ENCODE measurements around the gene CRISPLD2.

CRISPLD2 gene

DNA sequence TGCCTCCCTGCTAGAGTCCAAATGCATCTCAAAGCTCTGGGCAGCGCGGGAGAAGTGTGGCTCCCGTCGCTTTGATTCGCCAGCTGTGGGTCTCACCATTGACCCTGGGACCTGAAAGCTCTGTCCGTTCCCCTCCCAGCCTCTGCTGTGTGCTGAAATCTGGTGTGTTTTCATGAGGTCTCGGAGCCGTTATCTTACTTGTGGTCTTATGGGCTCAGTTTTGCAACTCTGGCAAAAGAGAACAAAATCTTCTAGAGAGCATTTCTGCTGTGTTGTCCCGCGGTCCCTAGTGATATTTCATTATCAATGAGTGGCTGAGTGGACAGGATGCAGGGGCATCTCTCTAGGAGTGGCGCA lies 13.3 kb downstream of the CRISPLD2 start:
- DNase-seq (no peak), ATAC-seq (replicated peaks) (no peak)
- H3K4me3 Mint-ChIP-seq = no peak overlapping the region
- H3K36me3 Mint-ChIP-seq = no peaks in the 10 kb centered on the region
- H3K9me3 Mint-ChIP-seq = no peaks in the 10 kb centered on the region
- H3K4me1 Mint-ChIP-seq = no peaks in the 10 kb centered on the region
- no peak overlapping the region for H3K27ac Mint-ChIP-seq
- peaks cover 5 to 8% of the 10 kb centered on the region in 2 donors for H3K27me3 Mint-ChIP-seq

DNA sequence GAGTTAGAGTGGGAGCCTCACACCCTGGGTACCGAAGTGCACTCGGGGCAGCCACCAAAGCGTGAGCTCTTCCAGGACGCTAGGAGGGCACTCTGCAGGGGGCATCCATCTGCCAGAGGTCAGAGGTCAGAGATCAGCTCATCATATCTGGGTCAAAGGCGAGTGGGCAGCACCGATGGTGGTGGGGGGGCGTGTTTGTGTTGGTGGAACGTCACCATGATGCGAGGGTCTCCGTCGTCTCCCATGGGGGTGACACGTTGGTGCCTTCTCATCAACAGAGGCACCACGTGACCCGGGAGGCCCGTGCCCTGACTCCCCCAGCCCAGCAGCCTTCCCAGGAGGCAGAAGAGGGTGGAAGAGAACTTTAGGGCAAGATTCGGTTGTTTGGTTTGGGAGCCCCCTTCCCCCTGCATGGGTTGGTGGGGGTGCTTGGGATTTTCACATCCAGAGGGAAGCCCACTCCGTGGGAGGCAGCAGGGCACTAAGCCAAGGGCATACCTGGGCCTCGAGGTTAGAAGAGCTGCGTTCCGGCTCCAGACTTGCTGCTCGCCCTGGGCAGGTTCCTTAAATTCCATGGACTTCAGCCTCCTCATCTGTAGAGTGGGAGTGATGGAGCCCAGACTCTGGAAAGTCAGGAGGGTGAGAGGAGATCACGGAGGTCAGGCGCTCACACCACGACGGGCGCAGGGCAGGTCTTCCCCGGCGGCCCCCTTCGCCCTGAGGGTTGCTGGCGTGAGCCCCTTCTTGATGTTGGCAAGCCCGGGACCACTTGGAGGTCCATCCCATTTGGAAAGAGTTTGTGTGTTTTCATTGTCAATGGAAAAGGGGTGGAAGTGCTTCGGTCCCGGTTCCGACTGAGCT lies 14.0 kb downstream of the CRISPLD2 start:
- no peak for DNase-seq
- ATAC-seq (replicated peaks) = no peak
- Mint-ChIP-seq H3K27ac (no peak overlapping the region), H3K9me3 (no peaks in the 10 kb centered on the region), H3K4me3 (no peak overlapping the region), H3K27me3 (peaks cover 8 to 9% of the 10 kb centered on the region in 2 donors), H3K4me1 (no peaks in the 10 kb centered on the region), H3K36me3 (no peaks in the 10 kb centered on the region)

DNA sequence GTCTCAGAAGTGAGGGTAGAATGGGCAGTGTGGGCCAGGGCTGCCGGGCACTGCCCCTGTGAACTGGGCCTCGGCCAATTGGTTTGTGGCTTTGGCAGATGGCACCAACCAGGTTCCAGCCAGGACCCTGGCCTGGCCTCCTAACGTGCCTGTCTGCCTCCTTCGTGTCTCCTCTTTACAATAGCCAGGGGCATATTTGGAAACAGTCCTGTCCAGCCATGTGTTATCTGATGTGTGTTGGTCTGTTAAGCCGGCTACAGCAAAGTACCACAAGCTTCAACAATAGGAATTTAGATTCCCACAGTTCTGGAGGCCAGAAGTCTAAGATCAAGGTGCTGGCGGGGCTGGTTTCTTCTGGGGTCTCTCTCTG lies 14.6 kb downstream of the CRISPLD2 start:
- Mint-ChIP-seq H3K4me3 (no peak overlapping the region), H3K27ac (no peak overlapping the region), H3K9me3 (no peaks in the 10 kb centered on the region), H3K4me1 (no peaks in the 10 kb centered on the region), H3K36me3 (no peaks in the 10 kb centered on the region), H3K27me3 (peaks cover 8 to 13% of the 10 kb centered on the region in 2 donors)
- no peak for ATAC-seq (replicated peaks)
- no peak for DNase-seq

DNA sequence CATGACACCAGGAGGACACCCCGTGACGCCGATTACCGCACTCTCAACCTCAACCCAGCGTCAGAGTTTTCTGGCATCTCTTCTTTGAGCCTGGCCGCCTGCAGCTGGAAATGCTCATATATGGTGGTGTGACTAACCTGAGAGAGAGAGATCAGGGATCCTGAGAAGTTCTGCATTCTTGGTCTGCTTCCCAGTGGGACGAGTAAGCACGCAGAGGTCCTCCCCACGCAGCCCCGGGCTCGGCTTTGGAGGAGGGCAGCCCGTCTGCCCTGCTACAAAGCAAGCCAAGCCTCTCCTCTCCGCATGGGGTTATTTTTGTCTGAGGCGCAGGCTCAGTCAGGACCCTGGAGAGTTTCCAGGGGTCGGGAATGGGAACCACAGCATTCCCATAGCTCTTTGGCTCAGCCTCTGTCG lies 16.5 kb downstream of the CRISPLD2 start:
- no peak for ATAC-seq (replicated peaks)
- H3K27me3 Mint-ChIP-seq = peaks cover 20 to 26% of the 10 kb centered on the region in 2 donors
- H3K4me1 Mint-ChIP-seq = no peaks in the 10 kb centered on the region
- DNase-seq = no peak
- H3K27ac Mint-ChIP-seq = no peak overlapping the region
- H3K9me3 Mint-ChIP-seq = no peaks in the 10 kb centered on the region
- H3K4me3 Mint-ChIP-seq = no peak overlapping the region
- no peaks in the 10 kb centered on the region for H3K36me3 Mint-ChIP-seq

DNA sequence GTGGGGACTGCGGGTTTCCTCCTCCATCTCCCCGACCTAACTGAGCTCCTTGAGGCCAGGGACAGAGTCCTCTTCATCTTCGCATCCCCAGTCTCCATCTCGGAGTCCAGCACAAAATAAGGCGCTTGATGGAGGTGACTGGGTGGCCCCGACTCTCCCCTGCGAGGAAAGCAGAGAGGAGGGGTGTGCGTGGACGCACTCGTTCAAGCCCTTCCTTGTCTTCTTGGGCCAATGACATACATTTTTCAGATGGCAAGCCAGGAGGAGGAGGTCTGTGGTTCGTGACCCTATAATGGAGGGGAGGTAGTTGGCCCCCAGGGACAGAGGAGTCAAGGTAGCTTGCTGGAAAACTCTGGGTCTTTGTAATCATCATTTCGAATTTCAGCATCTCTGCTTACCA lies 17.2 kb downstream of the CRISPLD2 start:
- H3K27me3 Mint-ChIP-seq = peaks cover 27 to 33% of the 10 kb centered on the region in 2 donors
- H3K27ac Mint-ChIP-seq = no peak overlapping the region
- H3K4me3 Mint-ChIP-seq = no peak overlapping the region
- H3K9me3 Mint-ChIP-seq = no peaks in the 10 kb centered on the region
- no peaks in the 10 kb centered on the region for H3K36me3 Mint-ChIP-seq
- ATAC-seq (replicated peaks) (no peak), DNase-seq (no peak)
- no peaks in the 10 kb centered on the region for H3K4me1 Mint-ChIP-seq

DNA sequence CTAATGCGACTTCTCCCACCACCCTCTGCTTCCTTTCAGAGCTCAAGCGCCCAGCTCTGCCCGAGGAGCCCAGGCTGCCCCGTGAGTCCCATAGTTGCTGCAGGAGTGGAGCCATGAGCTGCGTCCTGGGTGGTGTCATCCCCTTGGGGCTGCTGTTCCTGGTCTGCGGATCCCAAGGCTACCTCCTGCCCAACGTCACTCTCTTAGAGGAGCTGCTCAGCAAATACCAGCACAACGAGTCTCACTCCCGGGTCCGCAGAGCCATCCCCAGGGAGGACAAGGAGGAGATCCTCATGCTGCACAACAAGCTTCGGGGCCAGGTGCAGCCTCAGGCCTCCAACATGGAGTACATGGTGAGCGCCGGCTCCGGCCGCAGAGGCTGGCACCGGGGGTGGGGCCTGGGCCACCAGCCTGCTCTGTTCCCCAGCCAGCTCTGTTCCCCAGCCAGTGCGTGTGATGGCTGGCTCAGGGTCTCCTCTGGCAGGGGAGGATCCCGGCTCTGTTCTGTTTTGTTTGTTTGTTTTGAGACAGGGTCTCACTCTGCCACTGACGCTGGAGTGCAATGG lies 18.7 kb downstream of the CRISPLD2 start:
- Mint-ChIP-seq H3K9me3 (no peaks in the 10 kb centered on the region), H3K27ac (no peak overlapping the region), H3K27me3 (peaks cover 28 to 40% of the 10 kb centered on the region in 2 donors), H3K4me1 (no peaks in the 10 kb centered on the region), H3K36me3 (no peaks in the 10 kb centered on the region), H3K4me3 (no peak overlapping the region)
- no peak for ATAC-seq (replicated peaks)
- no peak for DNase-seq

DNA sequence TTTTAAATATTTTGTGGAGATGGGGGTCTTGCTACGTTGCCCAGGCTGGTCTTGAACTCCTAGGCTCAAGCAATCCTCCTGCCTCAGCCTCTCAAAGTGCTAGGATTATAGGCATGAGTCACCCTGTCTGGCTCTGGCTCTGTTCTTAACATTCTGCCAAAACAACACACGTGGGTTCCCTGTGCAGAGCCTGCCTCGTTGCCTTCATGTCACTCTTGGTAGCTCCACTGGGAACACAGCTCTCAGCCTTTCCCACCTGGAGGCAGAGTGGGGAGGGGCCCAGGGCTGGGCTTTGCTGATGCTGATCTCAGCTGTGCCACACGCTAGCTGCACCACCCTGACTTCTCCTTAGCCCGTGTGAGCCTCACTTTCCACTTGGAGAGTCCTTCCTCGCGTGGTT lies 19.3 kb downstream of the CRISPLD2 start:
- no peak for DNase-seq
- no peaks in the 10 kb centered on the region for H3K36me3 Mint-ChIP-seq
- no peak overlapping the region for H3K4me3 Mint-ChIP-seq
- H3K27me3 Mint-ChIP-seq = peaks cover 25 to 43% of the 10 kb centered on the region in 2 donors
- H3K27ac Mint-ChIP-seq = no peak overlapping the region
- no peak for ATAC-seq (replicated peaks)
- H3K9me3 Mint-ChIP-seq = no peaks in the 10 kb centered on the region
- no peaks in the 10 kb centered on the region for H3K4me1 Mint-ChIP-seq

DNA sequence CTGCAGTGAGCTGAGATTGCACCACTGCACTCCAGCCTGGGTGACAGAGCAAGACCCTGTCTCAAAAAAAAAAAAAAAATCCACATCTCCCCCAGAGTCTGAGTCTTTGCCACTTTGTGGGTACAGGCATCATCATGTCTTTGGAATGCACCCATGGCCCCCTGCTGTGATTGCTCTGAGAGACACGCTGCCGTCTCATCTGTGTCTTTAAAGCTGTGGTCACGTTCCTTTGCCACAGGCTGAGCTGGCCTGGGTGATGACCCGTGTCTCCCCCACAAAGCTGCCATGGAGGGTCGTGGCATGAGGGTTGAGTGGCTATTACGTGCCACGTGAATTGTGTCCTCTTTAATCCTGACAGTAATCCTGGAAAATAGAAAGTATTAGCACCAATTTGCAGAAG lies 20.2 kb downstream of the CRISPLD2 start:
- H3K4me3 Mint-ChIP-seq = no peak overlapping the region
- ATAC-seq (replicated peaks) (no peak), DNase-seq (no peak)
- H3K36me3 Mint-ChIP-seq = no peaks in the 10 kb centered on the region
- no peaks in the 10 kb centered on the region for H3K4me1 Mint-ChIP-seq
- H3K27ac Mint-ChIP-seq = no peak overlapping the region
- H3K9me3 Mint-ChIP-seq = no peaks in the 10 kb centered on the region
- peaks cover 32 to 50% of the 10 kb centered on the region in 2 donors for H3K27me3 Mint-ChIP-seq

DNA sequence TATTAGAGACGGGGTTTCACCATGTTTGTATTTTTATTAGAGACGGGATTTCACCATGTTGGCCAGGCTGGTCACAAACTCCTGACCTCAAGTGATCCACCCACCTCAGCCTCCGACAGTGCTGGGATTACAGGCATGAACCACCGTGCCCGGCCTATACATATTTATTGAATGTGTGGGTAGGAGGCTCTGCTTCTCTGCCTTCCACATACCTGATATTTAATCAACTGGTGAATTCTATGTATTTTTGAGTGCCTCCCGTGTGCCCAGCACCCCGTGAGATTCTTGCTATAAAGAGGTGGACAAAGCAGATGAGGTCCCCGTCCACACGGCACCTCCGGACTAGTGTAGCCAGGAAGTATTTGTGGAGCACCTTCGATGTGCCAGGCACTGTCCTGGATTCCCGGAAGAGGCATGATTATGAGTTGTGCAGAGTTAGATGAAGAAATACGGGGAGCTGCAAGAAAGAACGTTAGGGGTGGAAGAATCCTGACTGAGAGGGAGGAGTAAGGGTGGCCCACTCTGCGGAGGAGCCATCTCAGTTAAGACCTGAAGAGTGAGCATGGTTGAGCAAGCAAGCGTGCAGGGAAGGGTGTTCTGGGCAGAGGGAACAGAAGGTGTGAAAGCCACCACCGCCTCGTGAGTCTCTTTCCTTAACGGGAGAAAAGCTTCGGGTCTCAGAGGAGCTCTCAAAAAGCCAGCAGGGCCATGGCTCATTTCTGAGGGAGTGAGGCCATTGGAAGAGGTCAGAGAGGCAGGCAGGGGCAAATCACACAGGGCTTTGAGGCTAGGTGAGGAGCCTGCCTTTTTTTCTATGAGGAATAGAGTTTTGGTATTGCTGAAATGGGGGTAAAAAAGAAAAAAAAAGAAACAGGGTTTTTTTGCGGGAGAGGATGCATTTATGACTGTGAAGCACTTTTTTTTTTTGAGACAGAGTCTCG lies 21.2 kb downstream of the CRISPLD2 start:
- Mint-ChIP-seq H3K27me3 (peaks cover 34 to 50% of the 10 kb centered on the region in 2 donors), H3K4me3 (no peak overlapping the region), H3K4me1 (no peaks in the 10 kb centered on the region), H3K9me3 (no peaks in the 10 kb centered on the region), H3K27ac (no peak overlapping the region), H3K36me3 (no peaks in the 10 kb centered on the region)
- DNase-seq (no peak), ATAC-seq (replicated peaks) (no peak)

DNA sequence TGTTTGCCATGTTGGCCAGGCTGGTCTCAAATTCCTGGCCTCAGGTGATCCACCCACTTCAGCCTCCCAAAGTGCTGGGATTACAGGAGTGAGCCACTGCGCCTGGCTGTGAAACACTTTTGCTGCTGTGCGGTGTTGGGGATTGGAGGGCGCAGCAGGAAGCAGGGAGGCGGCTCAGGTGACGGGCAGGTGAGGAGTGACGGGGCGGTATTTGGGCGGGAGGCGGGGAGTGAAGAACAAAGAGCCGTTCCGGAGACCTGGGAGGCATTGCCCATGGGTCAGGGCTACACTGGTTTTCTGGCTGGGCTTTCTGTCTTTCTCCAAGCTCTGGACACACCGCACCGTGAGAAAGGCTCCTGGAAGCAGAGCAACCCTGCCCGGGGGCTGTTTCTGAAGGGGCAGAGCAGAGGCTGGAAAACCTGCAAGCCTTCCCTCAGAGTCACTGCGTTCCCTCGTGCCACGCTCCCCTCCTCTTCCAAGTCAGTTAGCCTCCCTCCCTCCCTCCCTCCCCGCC lies 22.1 kb downstream of the CRISPLD2 start:
- DNase-seq = no peak
- Mint-ChIP-seq H3K27me3 (peaks cover 34 to 50% of the 10 kb centered on the region in 2 donors), H3K27ac (no peak overlapping the region), H3K4me3 (no peak overlapping the region), H3K36me3 (no peaks in the 10 kb centered on the region), H3K9me3 (no peaks in the 10 kb centered on the region), H3K4me1 (no peaks in the 10 kb centered on the region)
- no peak for ATAC-seq (replicated peaks)

DNA sequence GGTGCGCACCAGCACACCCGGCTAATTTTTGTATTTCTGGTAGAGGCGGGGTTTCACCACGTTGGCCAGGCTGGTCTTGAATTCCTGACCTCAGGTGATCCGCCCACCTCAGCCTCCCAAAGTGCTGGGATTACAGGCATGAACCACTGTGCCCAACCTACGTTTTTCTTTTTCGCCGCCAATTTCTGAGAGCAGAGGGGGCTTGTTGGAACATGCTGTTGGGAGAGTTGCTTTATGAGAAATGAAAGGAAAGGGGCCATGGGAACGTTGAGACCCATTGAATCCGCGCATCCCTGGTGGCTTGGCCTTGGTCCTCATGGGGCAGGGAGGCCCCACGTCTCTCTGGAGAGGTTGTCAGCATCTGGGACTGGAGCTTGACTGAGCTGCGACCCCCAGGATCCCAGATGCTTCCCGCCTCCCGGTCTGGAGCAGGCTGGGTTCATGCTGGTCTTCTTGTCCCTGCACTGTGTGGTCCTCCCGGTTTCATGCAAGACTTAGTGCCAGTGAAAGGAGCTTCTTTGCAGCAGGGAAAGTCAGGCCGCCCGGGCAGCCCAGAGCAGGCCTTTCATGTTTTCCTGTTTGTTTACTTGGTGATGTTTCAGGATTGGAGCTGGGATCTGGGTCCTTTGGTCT lies 22.8 kb downstream of the CRISPLD2 start:
- Mint-ChIP-seq H3K4me1 (no peaks in the 10 kb centered on the region), H3K9me3 (no peaks in the 10 kb centered on the region), H3K27ac (no peak overlapping the region), H3K4me3 (no peak overlapping the region), H3K27me3 (peaks cover 34 to 50% of the 10 kb centered on the region in 2 donors), H3K36me3 (no peaks in the 10 kb centered on the region)
- ATAC-seq (replicated peaks) (no peak), DNase-seq (no peak)

DNA sequence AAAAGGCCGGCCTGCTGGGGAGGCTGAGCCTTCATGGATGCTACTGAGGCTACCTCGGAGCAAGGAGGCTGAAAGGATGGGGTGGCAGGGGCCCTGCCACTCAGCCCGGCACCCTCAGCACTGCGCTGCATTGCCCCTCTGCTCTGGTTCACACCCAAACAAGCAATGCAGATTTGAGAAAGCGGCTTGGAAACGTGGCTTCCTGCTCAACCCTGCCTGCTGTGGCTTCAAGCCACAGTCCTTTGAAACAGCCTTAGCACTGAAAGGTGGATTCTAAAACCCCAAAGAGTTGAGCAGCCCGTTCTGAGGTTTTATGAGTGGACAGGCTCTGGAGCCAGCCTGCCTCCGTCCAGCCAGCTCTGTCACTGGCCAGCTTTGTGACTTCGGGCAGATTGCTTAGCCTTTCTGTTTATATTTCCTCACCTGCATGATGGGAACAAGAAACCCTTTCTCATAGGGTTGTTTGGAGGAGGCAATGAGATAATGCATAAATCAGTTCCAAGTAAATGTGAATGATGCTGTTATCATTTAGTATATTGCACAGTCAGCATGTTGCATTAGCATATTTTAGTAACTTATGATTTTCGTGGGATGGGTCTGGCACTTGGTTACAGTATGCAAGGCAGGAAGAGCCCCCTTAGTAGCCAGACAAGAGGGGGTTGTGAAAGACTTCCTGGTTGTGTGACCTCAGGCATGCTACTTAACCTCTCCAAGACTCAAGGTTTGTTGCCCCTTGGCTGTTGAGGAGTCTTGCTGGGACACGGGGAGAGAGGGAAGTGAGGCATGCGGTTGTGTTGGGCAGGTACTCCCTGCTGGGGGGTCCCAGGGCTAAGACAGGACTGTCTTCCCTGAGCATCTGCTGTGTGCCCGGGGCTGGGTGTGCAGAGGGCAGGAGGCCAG lies 23.6 kb downstream of the CRISPLD2 start:
- Mint-ChIP-seq H3K27ac (no peak overlapping the region), H3K4me1 (no peaks in the 10 kb centered on the region), H3K36me3 (no peaks in the 10 kb centered on the region), H3K9me3 (no peaks in the 10 kb centered on the region), H3K4me3 (no peak overlapping the region), H3K27me3 (peaks cover 37 to 57% of the 10 kb centered on the region in 2 donors)
- no peak for DNase-seq
- ATAC-seq (replicated peaks) = no peak

DNA sequence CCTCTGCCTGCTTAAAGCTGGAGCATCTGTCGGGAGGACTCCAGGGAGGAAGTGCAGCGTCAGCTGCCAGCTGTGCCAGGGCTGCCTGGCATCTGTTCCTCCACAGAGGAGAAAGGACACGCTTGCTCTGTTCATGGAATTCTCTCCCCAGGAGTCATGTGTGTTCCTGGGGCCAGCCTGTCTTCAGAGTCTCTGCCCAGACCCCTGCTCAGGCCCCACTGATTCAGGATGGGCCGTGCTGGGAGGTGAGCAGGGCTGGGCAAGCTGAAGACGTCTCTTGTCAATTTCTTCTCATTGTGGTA lies 24.2 kb downstream of the CRISPLD2 start:
- no peak for DNase-seq
- no peaks in the 10 kb centered on the region for H3K36me3 Mint-ChIP-seq
- H3K27me3 Mint-ChIP-seq = peaks cover 37 to 52% of the 10 kb centered on the region in 2 donors
- no peaks in the 10 kb centered on the region for H3K9me3 Mint-ChIP-seq
- no peak for ATAC-seq (replicated peaks)
- H3K4me3 Mint-ChIP-seq = no peak overlapping the region
- H3K4me1 Mint-ChIP-seq = no peaks in the 10 kb centered on the region
- H3K27ac Mint-ChIP-seq = no peak overlapping the region

All from stimulated activated naive B cell treated with anti-CD40 and anti-IgM and Interleukin-4, amounts not matched to agents 10 μg/mL and 1 μg/mL and 100 μg/mL, for 72 hours (primary cell).